HuH-7 (cell line): ENCODE results near the gene RAMP1.
"Not testable (repeated sequence)": the region's sequence is repeated elsewhere in the genome, so short reads cannot be mapped to it uniquely, and the experiment has no call there.

Source experiments
- DNase-seq: peaks from one replicate; pipeline ENCODE4 v3.0.0; 2011; ENCODE audit warnings: low spot score

RAMP1 gene

DNA sequence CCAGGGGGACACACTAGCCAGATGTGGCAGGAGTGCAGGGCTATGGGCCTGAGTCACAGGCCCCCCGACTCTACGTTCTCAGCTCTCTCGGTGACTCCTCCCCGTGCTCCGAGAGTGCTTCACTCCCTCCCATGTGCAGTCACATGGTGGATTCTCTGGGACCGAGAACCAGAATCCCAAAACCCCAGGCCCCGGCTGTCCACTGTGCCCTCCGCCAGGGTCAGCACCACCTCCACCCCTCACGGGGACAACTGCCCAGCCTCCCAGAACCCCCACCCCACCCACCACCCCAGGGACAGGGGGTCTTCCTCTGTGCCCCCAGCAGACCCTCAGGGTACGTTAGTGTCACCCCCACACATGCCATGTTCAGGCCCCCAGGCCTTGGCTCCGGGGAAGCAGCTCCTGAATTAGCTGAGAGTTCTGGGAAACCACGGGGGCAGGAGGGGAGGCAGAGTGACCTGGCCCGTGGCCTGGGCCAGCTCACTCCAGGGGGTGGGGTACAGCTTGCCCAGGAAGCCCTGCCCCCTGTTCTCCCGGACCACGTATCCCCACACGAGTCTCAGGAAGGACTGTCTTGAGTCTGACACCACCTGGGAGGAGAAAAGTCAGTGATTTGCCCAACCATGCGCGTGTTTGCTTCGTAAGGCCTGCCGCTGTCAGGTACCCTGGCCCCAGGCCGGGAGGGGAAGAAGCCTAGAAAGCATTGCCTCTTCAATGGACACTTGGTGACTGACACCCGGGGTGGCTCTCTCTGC, 4.4 kb downstream of the RAMP1 start:
- peak; percentile 5 for DNase-seq

DNA sequence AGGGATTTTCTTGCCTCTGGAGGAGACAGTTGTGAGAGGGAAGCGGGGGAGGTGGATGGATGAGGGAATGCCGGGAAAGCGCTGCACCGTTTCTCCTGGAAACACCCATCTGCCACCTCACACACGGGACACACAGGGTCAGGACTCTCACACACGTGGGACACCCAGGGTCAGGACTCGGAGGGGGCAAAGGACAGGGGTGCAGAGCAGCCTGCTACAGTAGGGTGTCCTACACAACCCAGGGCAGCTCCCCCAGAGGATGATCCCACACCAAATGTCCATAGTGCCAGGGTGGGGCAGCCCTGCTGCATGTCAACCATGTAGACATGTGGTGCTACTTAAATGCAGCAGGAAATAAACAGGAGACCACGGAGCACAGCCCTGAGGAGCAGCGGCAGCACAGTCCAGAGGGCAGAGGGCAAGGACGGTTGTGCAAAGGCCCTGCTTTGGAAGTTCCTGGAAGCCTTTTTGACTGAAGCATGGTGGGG, 5.1 kb downstream of the RAMP1 start:
- peak; percentile 26 for DNase-seq

- DNase-seq: no peak
Observed at GRCh38 chr2:237864940-237865622, 5.7 kb downstream of the RAMP1 start.

GRCh38 chr2:237865623-237866041, 6.2 kb downstream of the RAMP1 start:
- DNase-seq: no peak

- no peak for DNase-seq
Observed at GRCh38 chr2:237866101-237866621, 6.7 kb downstream of the RAMP1 start.

DNA sequence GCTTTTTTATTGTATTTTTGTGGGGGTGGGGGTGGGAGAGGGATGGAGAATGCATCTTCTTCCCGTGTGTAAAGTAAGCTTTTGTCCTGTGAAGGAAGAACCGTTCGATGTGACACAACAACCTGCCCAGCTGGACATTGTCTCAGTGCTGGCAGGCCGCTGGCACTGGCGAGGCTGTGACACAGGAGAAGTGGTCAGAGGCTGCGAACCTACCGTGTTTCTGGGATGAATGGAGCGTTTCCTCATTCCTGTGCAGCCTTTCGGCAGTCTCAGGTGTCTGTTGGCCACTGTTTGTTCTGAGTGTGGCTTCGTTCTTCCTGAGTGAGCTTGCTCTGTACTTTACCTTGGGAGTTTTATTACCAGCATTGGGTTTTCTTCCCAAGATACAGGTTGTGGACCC, 8.0 kb downstream of the RAMP1 start:
- no peak for DNase-seq

DNA sequence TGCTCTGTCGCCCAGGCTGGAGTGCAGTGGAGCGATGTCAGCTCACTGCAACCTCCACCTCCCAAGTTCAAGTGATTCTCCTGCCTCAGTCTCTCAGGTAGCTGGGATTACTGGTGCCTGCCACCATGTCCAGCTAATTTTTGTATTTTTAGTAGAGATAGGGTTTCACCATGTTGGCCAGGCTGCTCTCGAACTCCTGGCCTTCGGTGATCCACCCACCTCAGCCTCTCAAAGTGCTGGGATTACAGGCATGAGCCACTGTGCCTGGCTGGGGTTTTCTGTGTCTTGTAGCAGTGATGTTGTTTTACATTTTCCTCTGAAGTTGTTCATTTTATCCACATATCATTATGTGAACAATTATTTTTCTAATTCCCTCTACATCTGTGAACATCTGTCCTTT, 8.7 kb downstream of the RAMP1 start:
- not testable (repeated sequence) for DNase-seq

GRCh38 chr2:237868631-237869342, 9.4 kb downstream of the RAMP1 start:
- no peak for DNase-seq

DNA sequence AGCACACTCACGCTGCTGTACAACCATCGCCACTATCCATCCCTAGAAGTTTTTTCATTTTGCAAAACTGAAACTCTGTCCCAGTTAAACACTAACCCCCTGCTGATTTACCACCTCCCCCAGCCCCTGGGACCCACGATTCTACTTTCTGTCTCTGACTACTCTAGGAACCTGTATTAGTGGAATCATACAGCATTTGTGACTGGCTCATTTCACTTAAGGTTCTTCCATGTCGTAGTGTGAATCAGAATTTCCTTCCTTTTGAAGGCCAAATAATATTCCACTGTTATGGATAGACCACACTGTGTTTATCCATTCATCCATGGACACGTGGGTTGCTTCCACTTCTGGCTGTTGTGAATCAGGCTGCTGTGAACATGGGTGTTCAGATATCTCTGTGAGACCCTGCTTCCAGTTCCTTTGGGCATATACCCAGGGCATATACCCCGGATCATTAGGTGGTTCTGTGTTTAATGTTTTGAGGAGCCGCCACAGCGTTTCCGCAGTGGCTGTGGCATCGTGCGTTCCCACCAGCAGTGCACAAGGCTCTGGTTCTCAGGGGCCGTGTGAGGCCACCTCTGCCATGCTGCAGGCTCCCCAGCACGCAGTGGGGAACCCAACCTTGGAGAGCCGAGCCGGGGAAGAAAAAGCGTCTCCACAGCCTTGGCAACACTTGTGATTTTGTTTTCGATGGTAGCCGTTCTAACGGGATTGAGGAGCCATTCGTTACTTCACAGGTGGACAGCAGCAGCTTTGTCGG, 10.1 kb downstream of the RAMP1 start:
- no peak for DNase-seq

- DNase-seq: no peak
Observed at GRCh38 chr2:237870126-237870525, 10.7 kb downstream of the RAMP1 start.

DNA sequence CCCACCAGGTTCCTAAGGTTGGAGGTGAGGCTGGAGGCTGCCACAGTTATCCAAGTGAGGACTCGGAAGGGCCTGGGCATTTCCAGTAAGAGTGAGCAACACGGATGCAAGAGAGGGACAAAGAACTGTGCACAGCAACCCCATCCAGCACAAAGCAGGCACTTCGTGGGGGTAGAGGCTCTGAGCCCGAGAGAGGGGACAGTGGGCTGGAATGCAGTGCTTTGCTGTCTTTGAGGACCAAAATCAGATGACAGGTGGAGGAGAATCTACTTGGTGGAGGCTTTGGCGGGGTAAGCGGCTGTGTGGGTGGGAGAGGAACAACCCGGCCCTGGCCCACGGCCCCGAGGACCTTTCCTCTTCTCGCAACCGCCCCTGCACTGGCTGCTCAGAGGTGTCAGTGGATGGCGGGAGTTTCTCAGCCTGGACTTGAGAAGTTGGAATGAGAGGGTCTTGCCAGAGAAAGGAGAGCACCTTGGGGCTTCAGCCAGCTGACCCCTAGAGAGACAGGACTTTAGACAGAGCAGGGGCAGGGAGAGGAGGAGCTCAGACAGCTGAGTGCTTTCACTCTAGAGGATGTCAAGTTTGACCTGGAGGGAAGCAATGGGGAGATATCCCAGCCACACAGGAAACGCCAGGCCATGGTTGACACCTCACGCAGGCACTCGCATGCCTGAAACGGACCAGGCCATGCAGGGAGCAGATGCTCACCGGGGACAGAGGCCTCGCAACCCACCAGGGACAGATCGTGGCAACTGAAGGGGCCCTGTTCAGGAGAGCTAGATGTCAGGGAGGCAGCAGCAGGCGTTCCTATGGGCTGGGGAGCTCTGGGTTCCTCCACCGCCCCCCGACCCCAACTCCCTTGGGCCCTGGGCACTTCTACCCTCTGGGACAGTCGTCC, 11.6 kb downstream of the RAMP1 start:
- no peak for DNase-seq

GRCh38 chr2:237872178-237872887, 12.9 kb downstream of the RAMP1 start:
- DNase-seq: no peak

- no peak for DNase-seq
Observed at GRCh38 chr2:237873421-237873831, 14.0 kb downstream of the RAMP1 start.

GRCh38 chr2:237873897-237874551, 14.6 kb downstream of the RAMP1 start:
- no peak for DNase-seq

DNA sequence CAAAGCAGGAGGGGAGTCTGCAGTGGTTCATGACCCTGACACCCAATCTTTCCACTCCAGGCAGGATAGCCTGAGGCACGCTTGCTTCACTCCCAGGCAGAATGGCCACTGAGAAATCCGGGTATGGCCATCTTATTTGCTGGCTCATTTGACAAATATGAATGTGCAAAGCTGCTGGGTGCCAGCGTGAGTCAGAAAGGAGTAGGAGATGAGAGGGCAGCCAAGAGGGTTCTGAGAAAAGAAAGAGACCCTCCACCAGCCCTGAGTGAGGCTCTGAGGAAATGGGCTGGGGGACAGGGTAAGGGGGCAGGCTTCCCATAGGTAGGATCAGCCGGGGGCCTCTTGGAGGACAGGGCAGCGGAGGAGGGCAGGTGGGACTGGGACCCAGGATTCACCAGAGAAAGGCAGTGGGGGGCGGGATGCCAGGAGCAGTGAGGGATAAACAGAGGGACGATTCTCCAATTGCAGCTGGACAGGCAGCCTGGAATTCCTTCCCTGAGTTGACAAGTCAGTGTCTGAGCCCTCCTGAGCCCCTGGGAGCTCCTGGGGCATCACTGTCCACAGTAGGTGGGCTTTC, 15.2 kb downstream of the RAMP1 start:
- no peak for DNase-seq

DNA sequence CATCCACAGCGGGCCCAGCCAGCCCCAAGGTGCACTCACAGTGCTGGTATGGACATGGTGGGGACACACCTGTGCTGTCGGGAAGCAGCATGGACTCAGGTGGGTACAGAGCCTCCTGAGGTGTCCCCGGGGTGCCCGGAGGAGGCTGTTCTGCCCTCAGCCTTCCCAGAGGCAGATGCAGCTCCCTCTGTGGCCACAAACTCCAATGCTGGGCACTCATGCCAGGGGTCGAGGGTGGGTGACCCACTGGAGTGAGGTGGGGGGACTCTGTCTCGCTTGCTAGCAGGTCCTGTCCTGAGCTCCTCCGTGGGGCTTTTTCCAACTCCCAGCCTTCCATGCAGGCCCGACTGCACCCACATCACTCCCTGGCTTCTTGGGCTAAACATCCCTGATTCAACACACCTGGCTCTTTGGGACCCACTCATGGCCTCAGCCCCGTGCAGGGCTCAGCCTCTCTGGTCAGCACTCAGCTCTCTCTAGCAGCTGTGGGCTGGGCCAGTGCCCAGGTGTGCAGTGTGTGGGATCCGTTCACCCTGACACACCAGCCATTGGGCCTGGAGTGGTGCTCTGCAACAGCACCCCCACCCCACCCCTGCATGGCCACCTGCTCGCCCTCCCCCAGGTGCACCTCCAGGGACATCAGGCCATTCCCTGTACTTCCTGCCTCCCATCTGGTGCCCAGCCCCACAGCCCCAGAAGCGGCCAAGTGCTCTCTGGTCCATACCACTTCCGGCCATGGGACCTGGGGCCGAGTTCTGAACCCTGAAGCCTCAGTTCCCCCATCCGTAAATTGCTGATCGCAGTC, 16.0 kb downstream of the RAMP1 start:
- DNase-seq: no peak

GRCh38 chr2:237876061-237876526, 16.7 kb downstream of the RAMP1 start:
- DNase-seq: no peak

DNA sequence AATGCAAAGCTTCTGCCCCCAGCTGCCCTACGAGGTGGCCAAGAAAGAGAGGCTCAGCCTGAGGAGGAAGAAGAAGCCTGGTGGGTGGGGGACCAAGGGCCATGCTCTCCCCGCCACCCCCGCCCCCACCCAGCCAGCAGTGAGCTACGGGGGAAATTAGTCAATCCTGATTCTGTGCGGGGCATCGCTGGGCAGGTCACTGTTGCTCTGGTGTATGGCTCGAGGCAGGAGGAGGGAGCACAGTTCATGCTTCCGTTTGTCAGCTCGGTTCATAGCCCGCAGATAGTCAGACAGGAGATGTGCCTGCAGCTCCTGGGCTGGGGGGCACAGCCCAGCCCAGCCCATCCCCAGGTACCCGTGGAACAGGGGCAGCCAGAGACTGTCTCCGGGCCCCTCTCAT, 17.1 kb downstream of the RAMP1 start:
- no peak for DNase-seq
